NCI-H2081 (cell line): ENCODE measurements around the gene SPON1.

Experiments
- DNase-seq, 2 experiments: peaks; one replicate each; lab custom pipeline; 2025; lab: John Stamatoyannopoulos, UW

SPON1 gene

DNA sequence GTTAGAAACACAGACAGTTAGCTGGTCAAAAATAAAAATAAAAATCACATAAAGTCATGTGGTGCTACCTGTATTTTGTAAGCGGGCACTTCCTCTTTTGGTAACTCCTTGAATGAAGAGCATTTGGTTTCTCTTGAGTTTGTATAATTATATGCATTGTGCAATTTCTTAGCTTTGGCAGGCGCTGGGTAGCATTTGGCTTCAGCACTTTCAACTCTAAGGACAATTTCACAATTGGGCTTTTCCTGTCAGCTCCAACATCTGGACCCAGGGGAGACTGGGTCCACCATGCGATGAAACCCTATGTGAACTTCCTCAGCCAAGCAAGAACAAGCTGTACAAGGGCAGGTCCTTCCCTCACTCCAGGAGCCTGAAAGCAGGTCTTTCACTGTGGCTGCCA is 227.4 kb downstream of the SPON1 start:
- DNase-seq, result no peak

DNA sequence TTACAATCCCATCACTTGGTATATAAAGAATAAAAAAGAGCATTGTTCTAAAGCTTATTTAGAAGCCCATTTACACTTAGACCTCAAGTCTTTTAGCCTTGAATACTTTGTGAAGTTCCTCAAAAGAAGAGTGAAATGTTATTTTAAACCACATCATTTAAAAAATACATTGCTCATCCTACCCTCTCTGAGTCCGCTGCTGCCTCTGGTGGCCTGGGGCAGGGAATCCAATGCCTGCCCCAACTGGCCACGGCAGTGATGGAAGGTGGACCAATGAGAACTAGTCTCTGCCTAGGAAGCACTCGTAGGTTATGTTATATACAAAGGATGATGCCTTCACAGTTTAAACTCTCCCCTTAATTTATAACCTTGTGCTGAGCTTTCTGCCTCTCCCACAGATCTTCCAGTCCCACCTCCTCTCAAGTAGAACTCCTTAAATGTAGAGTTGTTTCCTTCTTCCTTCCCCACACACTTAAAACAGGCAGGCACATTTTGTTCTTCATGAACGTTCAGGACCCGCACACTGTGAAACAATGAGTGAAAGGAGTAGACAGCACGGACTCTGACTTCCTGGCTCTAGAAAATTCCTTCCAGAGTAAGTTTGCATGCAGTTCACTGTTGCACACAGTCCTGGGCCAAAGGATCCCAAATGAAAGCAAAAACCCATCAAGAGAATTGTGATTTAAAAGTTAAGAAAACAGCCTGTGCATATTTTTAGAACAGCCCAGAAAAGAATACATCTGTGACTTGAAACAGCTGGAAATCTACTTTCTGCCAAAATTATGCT is 228.7 kb downstream of the SPON1 start:
- no peak for DNase-seq

DNA sequence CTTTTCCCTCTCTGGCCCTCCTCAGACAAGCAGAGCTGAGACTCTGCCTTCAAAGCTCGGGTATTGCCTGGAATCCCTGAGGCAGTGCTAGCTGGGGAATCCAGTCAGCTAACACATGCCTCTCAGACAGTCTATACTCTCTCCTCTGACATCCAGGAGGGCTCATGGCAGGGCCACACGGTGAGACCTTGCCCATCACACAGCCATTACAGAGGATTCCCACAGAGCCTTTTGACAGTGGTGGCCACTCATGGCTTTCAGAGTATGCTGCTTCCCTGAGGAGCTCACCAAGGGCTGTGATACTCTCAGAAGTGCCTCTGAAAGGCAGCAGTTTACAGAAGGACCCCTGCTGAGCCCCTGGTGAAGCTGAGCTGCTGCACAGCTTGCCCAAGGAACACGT is 231.1 kb downstream of the SPON1 start:
- no peak for DNase-seq

- DNase-seq, result no peak
Observed at GRCh38 chr11:14202251-14203196, 240.0 kb downstream of the SPON1 start.

DNA sequence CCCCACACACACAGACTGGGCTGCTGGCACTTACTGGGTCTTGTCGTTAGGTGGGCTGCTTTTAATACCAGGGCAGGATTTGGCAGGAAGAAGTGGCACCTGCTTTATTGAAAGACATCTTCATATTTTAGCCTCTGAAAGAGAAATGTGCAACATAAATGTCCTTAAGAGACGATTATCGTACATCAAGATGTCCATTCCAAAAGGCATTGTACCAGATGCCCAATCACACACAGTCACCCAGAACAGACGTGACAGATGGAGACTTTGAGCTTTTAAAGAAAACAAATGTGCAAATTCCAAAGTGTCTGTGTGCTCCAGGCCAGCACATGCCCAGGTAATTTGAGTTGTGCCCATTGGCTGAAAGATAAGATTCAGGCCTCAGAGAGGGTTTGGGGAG is 240.8 kb downstream of the SPON1 start:
- DNase-seq, result no peak

DNA sequence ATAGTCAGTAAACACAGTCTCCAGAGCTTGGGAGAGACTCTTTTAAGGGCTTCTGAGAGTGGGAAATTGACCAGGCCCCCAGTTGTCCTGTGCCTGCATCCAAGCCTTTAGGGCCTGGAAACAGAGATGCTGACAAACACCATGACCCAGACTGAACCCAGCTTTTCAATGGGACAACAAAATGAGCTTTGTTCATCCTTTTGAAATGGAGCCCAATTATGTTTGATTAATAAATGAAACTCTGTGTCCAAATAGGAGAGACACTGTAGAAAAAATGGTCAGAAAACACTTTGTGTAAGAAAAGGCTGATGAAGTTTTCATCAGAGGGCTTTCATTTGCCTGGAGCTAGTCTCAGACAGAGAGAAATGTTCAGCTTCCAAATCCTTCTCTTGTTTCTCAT is 250.5 kb downstream of the SPON1 start:
- no peak for DNase-seq

GRCh38 chr11:14218728-14219127 is 256.2 kb downstream of the SPON1 start:
- no peak for DNase-seq

GRCh38 chr11:14223636-14224288 is 261.2 kb downstream of the SPON1 start:
- no peak for DNase-seq

- DNase-seq, result no peak
Observed at GRCh38 chr11:14224395-14224794, 261.9 kb downstream of the SPON1 start.

GRCh38 chr11:14225666-14226065 is 263.1 kb downstream of the SPON1 start:
- no peak for DNase-seq

DNA sequence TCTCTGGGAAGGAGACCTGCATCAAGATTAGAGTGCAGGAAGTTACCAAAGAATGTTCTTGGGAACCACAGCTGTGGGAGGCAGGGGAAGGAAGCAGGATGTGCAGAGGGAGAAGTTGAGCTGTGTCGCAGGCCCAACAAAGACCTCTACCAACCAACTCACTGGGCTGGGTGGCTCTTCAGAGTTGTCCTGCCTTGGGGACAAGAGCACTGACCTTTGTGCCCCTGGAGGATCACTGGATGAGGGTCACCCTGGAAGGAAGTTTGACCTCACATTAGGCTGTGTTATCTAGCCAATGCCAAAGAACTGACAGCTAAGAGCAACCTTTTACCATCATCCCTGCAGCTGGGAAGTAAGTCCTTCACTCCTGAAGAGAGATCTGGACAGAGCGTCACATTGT is 265.8 kb downstream of the SPON1 start:
- DNase-seq, result no peak

GRCh38 chr11:14229472-14229871 is 266.9 kb downstream of the SPON1 start:
- no peak for DNase-seq

DNA sequence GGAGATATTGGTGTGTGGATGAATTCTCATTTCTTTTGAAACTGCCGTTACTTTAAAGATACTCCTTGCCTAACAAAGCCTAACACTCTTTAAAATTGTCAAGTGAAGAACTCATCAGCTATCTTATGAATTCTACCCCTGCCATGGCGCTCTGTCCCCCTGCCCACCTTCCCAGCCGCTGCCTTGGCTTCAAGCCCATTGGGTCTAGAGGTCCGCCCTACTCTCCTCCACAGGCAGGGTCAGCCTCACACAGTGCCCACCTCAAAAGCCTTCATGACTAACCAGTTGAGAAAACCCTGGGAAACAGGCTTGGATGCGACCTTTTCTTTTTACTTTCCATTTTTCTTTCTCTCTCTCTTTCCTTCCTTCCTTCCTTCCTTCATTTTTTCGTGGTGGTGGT is 267.9 kb downstream of the SPON1 start:
- no peak for DNase-seq

DNA sequence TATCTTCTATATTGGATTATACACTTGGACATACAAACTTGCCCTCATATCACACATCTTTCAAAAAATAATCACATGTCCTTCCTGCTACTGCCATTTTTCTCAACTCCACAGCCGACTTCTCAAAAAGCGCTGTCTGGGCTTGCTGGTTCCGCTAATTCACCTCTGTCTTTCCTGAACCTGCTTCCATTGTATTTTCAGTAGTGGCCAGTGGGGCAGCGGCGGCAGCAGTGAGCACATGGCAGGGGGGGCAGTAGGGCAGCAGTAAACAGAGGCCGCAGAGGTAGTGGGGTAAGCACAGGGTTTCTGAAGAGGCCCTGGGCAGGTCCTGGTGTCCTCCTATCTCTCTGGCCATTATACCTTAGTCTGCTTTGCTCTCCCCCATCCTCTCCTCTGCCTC is 270.1 kb downstream of the SPON1 start:
- no peak for DNase-seq

GRCh38 chr11:14234446-14234845 is 271.9 kb downstream of the SPON1 start:
- DNase-seq, result no peak

- no peak for DNase-seq
Observed at GRCh38 chr11:14235701-14236100, 273.2 kb downstream of the SPON1 start.

DNA sequence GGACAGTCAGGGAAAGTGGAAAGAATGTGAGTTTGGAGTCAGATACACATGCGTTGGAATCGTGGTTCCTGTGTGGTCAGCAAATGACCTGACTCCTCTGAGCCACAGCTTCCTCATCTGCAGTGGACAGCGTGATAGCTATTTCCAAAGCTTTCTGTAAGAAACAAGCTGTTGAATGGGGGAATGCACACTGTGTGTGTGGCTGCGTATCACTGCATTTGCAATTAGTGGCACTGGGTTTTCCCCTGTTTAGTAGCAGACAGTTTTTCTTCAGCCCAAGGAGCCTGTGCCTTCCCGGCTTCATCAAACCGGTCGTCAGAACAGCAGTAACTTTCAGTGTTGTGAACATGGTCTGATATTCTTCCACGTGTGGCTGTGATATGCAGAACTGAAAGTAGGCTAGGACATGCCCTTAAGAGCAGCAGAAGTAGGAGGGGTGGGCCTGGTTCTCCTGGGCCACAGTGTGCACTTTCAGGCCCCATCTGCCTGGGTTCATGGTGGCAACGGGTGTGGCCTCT is 275.0 kb downstream of the SPON1 start:
- no peak for DNase-seq

- DNase-seq, result no peak
Observed at GRCh38 chr11:14240221-14240620, 277.7 kb downstream of the SPON1 start.

GRCh38 chr11:14240951-14241350 is 278.4 kb downstream of the SPON1 start:
- DNase-seq, result no peak

DNA sequence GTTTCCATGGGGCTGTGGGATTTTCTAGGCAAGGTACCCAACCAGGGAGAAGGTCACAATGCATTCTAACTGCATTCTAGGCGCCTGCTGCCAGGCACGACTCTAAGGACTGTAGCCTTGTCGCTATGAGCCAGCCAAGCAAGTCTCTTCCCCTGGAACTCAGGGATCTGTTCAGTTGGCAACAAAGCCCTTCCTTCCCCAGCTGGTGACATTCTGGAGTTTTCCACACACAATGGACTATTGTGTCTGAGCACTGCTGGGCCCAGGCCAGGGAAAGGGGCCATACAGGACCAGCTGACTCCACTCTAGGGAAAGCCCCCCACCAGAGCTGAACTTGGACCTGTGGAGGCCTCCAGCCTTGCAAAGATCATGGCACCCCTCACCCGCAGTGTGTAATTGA is 279.7 kb downstream of the SPON1 start:
- no peak for DNase-seq

GRCh38 chr11:14242733-14243132 is 280.2 kb downstream of the SPON1 start:
- DNase-seq, result no peak

- no peak for DNase-seq
Observed at GRCh38 chr11:14244926-14245325, 282.4 kb downstream of the SPON1 start.
